Activated CD4-positive, alpha-beta memory T cell treated with anti-CD3 and anti-CD28 coated beads for 36 hours (primary cell): ENCODE measurements around the gene TSHZ2. TPM values are rescaled to one million over a fixed set of nuclear protein-coding genes. Genes with fewer than 3 reads are reported as not detected.
"Not testable (repeated sequence)": the region's sequence is repeated elsewhere in the genome, so short reads cannot be mapped to it uniquely, and the experiment has no call there.

Source experiments
- CTCF ChIA-PET: fragments of 350-600 bp; sonication (Branson Sonifier 250); formaldehyde crosslinking; loops from one replicate; lab custom pipeline; 2021; ENCODE audit warnings: antibody characterized with exemption, inconsistent platforms; lab: Charles Lee
- POLR2A ChIA-PET: fragments of 350-600 bp; sonication (Branson Sonifier 250); formaldehyde crosslinking; loops from one replicate; lab custom pipeline; 2021; ENCODE audit warnings: antibody characterized with exemption; lab: Charles Lee
- DNase-seq: peaks from one replicate; pipeline ENCODE4 v3.0.0-alpha.2; 2020
- H3K27ac Mint-ChIP-seq: one replicate; pipeline ENCODE4 v1.8.0; 2021; ENCODE audit warnings: mixed read lengths
- H3K27me3 Mint-ChIP-seq: one replicate; pipeline ENCODE4 v1.8.0; 2021; ENCODE audit warnings: mixed read lengths
- H3K36me3 Mint-ChIP-seq: one replicate; pipeline ENCODE4 v1.8.0; 2021; ENCODE audit warnings: mixed read lengths
- H3K4me1 Mint-ChIP-seq: one replicate; pipeline ENCODE4 v1.8.0; 2021; ENCODE audit warnings: low read depth, mixed read lengths
- H3K4me3 Mint-ChIP-seq: one replicate; pipeline ENCODE4 v1.8.0; 2021; ENCODE audit warnings: mild to moderate bottlenecking, mixed read lengths
- H3K9me3 Mint-ChIP-seq: one replicate; pipeline ENCODE4 v1.8.0; 2021; ENCODE audit warnings: mixed read lengths
- intact Hi-C: fragments of 100-400 bp; cut with micrococcal nuclease; formaldehyde crosslinking; loops from one replicate; pipeline ENCODE4 v1.15.1; 2023
- total RNA-seq, 2 experiments: library from RNA; stranded (reverse); gene quantifications; one replicate each; pipeline ENCODE4 v1.2.3, GENCODE V29; 2021

TSHZ2 gene
- total RNA-seq, 2 experiments from 2014 or later = 28.9 to 36.0 TPM

DNA sequence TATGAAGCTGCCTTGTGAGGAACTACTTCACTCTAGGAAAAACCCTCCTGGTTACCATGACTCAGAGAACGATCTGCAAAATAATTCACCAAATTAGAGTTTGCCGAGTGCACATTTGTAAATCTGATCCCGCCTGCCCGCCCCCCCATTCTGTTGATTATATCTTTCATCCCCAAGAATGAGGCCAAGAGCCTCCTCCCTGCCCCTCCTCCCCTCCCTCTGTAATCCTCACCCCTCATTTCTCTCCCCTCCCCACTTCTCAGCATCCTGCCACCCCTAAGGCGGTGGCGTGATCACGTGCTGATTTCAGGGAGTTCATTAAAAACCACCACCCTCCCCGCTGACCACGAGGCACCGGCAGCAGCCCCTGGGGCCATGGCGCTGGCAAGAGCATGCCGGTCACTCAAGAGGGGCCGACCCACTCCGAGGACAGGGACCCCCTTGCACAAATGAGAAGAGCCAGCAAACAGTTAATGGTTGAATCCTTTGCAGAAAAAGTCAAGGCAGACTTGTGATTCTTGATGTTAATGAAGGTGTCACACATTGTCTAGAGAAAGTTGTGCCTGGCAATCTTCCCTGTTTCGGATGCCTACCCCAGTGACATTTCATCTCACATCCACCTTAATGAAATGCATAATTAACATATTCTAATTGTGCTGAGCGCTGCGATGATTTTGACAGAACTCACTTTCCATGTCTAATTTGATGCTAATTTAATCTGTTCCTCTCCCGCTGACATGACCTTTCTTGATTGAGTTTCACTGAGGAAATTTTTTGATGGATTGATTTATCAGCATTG, 373.6 kb downstream of the TSHZ2 start:
- Mint-ChIP-seq H3K4me1 (no peaks in the 10 kb centered on the region), H3K9me3 (no peaks in the 10 kb centered on the region), H3K27ac (no peak overlapping the region), H3K4me3 (no peak overlapping the region), H3K36me3 (peaks cover 11% of the 10 kb centered on the region), H3K27me3 (no peaks in the 10 kb centered on the region)
- intact Hi-C loops = no loop called here
- POLR2A ChIA-PET = no interaction called here
- no peak for DNase-seq
- CTCF ChIA-PET = no interaction called here

DNA sequence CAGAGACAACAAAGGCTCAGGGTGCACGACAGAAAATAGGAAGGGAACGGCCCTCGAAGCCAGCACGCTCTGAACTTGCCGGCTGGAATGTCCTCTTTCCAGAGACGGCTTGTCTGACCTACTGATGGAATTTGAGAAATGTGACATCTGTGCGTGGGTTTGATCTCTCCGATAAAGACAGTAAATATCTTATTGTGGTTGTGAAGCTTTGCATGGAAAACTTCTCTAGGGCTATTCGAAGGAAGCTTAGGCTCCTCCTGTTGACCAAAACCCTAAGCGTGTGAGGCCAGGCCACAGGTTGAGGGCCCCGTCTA, 374.1 kb downstream of the TSHZ2 start:
- H3K27ac Mint-ChIP-seq = no peak overlapping the region
- H3K36me3 Mint-ChIP-seq = peaks cover 11% of the 10 kb centered on the region
- no peaks in the 10 kb centered on the region for H3K9me3 Mint-ChIP-seq
- intact Hi-C loops = no loop called here
- CTCF ChIA-PET = no interaction called here
- POLR2A ChIA-PET = no interaction called here
- H3K4me3 Mint-ChIP-seq = no peak overlapping the region
- no peak for DNase-seq
- H3K4me1 Mint-ChIP-seq = no peaks in the 10 kb centered on the region
- H3K27me3 Mint-ChIP-seq = no peaks in the 10 kb centered on the region

DNA sequence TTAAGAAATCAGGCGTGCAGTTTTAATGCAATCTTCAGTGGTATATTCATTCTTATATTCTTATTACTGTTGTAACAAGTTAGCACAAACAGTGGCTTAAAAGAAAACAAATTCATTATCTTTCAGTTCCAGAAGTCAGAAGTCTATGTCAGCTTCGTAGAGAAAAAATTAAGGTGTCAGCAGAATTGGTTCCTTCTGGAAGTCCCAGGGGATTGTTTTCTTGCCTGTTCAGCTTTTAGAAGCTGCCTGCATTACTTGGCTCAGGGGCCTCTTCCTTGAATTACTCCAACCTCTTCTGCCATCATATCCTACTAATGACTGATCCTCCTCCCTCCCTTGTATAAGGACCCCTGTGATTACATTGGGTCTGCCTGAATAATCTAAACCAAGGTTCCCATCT, 377.6 kb downstream of the TSHZ2 start:
- no peak overlapping the region for H3K4me3 Mint-ChIP-seq
- ChIA-PET CTCF (no interaction called here), POLR2A (no interaction called here)
- H3K27me3 Mint-ChIP-seq = no peaks in the 10 kb centered on the region
- no peak overlapping the region for H3K27ac Mint-ChIP-seq
- H3K9me3 Mint-ChIP-seq = peaks cover 3% of the 10 kb centered on the region
- peaks cover 7% of the 10 kb centered on the region for H3K4me1 Mint-ChIP-seq
- DNase-seq = no peak
- peaks cover 20% of the 10 kb centered on the region for H3K36me3 Mint-ChIP-seq
- intact Hi-C loops = no loop called here

DNA sequence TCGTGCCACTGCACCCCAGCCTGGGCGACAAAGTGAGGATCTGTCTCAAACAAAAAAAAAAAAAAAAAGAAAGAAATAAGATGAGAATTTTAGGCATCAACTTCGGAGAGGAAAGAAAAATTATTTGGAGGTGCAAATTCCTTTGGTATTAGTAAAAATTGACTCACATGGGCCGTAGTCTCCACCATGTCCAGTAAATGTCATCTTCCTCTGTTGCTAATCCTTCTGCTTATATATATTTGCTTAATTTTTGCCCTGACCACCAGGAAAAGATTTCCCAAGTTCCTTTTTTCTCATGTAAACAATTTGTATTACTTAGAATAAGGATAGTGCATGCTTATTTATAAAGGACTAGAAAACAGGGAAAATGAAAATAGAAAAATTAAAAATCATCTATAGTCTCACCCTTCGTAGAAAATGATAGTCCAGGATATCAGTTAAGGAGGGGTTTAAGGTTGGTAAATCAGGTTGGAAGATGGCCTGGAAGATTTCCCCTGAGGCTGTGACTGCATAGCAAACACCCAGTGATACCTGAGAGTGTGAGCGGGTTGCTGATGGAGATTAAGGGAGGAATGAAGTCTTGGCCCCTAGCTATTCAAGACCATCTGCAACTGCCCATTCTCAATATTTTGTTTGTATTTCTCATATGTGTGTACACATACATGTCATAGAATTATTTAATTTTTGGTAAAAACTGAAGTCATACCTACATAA, 380.7 kb downstream of the TSHZ2 start:
- ChIA-PET POLR2A (no interaction called here), CTCF (no interaction called here)
- Mint-ChIP-seq H3K27me3 (no peaks in the 10 kb centered on the region), H3K4me3 (no peak overlapping the region), H3K4me1 (peaks cover 7% of the 10 kb centered on the region), H3K9me3 (peaks cover 18% of the 10 kb centered on the region), H3K36me3 (peaks cover 21% of the 10 kb centered on the region), H3K27ac (no peak overlapping the region)
- intact Hi-C loops = no loop called here
- DNase-seq = no peak

DNA sequence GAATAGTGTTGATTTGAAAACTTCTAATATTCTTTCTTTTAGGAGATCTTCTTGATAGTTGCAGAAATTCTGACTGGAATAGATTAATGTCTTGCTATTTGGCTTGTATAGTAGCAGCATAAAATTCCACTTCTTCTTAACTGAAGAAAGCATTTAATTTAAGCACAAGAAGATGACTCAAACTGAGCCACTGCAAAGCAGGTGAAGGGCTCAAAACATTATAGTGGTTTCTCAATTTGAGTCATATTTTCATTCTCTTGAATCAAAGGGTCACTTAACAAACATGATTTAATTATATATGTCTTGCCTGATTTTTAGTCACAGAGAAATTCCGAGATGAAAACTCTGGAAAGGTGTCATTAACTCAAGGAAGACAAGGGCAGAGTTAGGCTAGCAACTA, 382.2 kb downstream of the TSHZ2 start:
- no peak overlapping the region for H3K27ac Mint-ChIP-seq
- POLR2A ChIA-PET = no interaction called here
- CTCF ChIA-PET = no interaction called here
- no peak for DNase-seq
- peaks cover 18% of the 10 kb centered on the region for H3K9me3 Mint-ChIP-seq
- peaks cover 16% of the 10 kb centered on the region for H3K36me3 Mint-ChIP-seq
- no peaks in the 10 kb centered on the region for H3K27me3 Mint-ChIP-seq
- no peak overlapping the region for H3K4me3 Mint-ChIP-seq
- intact Hi-C loops = no loop called here
- H3K4me1 Mint-ChIP-seq = peaks cover 7% of the 10 kb centered on the region

DNA sequence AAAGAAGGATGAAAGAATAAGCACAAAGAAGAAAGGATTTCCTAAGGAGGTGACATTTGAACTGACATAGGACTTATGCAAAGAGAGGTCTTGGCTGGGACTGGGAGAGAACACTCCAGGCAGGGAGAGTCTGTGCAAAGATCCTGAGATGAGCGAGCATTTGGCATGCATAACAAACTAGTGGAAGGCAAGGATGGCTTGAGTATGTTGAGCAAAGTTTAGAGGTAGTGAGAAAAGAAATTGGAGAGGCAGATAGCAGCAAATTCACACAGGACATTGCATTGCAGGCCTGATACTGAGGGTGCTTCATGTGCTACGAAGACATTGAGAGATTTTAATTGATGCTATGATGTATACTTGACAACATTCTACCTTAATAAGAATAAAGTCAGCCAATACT, 383.6 kb downstream of the TSHZ2 start:
- Mint-ChIP-seq H3K27ac (no peak overlapping the region), H3K4me1 (peaks cover 7% of the 10 kb centered on the region), H3K4me3 (no peak overlapping the region), H3K27me3 (no peaks in the 10 kb centered on the region), H3K9me3 (peaks cover 18% of the 10 kb centered on the region), H3K36me3 (peaks cover 16% of the 10 kb centered on the region)
- POLR2A ChIA-PET = no interaction called here
- no peak for DNase-seq
- intact Hi-C loops = no loop called here
- CTCF ChIA-PET = no interaction called here

DNA sequence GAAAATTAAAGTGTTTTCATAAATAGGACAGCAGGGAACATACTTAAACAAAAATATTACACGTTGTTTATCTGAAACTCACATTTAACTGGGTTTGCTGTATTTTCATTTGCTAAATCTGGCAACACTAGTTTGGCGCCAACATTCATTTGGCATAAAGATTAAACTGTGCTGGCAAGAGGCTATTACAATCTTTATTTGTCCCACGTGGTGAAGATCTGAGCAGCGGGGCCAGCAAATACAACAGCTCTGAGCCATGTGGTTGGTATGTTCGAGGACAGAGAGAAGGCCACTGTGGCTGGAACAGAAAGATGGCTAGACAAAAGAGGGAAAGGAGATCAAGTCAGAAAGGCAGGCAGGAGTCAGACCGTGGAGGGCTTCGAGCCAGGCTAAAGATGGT, 387.3 kb downstream of the TSHZ2 start:
- Mint-ChIP-seq H3K9me3 (peaks cover 16% of the 10 kb centered on the region), H3K27me3 (no peaks in the 10 kb centered on the region), H3K27ac (no peak overlapping the region), H3K4me1 (peaks cover under 1% of the 10 kb centered on the region), H3K4me3 (no peak overlapping the region), H3K36me3 (peaks cover 6% of the 10 kb centered on the region)
- intact Hi-C loops = no loop called here
- ChIA-PET POLR2A (no interaction called here), CTCF (no interaction called here)
- DNase-seq = no peak

DNA sequence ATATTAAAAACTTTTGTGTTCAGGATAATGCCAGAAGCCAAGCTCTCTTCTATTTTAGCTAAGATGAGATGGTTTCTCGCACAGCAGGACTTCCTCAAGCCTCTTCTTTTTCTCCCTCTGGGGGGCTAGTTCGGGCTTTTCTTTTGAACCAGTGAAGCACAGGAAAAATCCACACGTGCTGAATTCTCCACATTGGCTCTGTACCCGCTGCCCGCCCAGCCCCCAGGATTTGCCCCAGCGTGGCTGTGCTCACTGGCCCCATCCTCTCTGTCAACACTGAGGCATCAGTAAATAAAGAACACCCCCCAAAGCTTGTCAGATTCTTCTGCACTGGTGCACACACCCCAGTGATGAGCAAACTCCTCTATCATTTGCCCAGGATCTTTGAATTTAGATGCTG, 388.7 kb downstream of the TSHZ2 start:
- intact Hi-C loops = no loop called here
- ChIA-PET CTCF (interaction anchor here (0.6 kb wide), 1 partner anchor 203 kb away, joined by 5 read pairs; no protein-coding TSS in a partner anchor), POLR2A (no interaction called here)
- Mint-ChIP-seq H3K36me3 (peaks cover under 1% of the 10 kb centered on the region), H3K27me3 (no peaks in the 10 kb centered on the region), H3K9me3 (peaks cover 7% of the 10 kb centered on the region), H3K4me1 (no peaks in the 10 kb centered on the region), H3K27ac (no peak overlapping the region), H3K4me3 (no peak overlapping the region)
- no peak for DNase-seq

DNA sequence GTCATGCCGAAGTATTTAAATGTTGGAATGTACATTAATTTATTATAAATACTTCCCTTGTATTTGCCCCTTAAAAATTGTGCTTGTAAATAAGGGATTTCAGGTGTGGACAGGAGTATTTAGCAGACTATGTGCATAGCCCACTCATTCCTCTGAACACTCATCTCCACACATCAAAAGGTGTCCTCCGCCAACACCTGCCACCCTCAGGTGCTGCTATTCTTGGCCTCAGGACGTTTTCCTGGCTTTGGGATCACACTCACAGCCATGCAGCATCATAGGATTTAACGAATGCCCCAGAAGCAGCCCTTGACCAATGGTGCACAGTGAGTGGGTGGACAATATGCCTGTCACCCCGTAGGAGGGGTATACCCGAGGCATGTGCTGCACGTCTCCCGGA, 390.6 kb downstream of the TSHZ2 start:
- no peak for DNase-seq
- no peaks in the 10 kb centered on the region for H3K27me3 Mint-ChIP-seq
- no peak overlapping the region for H3K27ac Mint-ChIP-seq
- ChIA-PET CTCF (no interaction called here), POLR2A (no interaction called here)
- no peaks in the 10 kb centered on the region for H3K36me3 Mint-ChIP-seq
- intact Hi-C loops = no loop called here
- H3K4me3 Mint-ChIP-seq = no peak overlapping the region
- no peaks in the 10 kb centered on the region for H3K9me3 Mint-ChIP-seq
- no peaks in the 10 kb centered on the region for H3K4me1 Mint-ChIP-seq

DNA sequence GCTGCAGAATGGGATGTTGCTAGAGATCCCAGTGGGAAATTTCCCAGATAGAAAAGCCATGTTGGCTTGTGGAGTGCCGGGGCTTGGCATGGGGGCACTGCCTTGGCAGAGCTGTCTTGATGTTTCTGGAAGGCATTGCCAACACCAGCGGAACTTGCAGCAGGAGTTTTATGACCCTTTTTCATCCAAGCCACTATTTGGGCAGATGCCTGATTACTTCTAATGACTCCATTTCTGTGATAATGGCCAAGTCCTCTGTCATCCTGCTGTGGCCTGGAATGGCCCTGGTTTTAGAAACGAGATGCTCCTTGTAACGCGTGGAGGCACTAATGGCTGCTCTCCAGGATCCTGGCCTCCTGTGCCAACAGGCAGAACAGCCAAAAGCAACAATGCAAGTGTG, 392.5 kb downstream of the TSHZ2 start:
- H3K36me3 Mint-ChIP-seq = no peaks in the 10 kb centered on the region
- H3K4me3 Mint-ChIP-seq = no peak overlapping the region
- no peak overlapping the region for H3K27ac Mint-ChIP-seq
- no peak for DNase-seq
- ChIA-PET CTCF (no interaction called here), POLR2A (no interaction called here)
- no peaks in the 10 kb centered on the region for H3K9me3 Mint-ChIP-seq
- H3K27me3 Mint-ChIP-seq = no peaks in the 10 kb centered on the region
- no peaks in the 10 kb centered on the region for H3K4me1 Mint-ChIP-seq
- intact Hi-C loops = no loop called here

DNA sequence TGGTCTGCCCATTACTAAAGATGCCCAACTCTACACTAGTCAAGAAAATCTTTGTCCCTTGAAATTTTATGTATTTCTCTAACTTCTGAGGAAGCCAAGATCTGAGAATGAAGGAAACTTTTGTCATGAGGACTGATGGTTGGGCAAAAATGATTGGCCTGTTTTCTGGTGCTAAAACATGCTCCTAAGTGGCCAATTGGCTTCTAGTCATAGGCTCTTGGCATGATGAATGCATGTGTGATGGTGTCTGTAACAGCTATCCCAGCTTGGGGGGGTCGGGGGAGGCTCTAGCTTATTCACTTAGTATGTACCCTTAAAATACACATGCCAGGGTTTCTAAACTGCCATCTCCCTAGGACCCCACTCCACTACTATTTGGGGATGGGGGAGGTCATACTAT, 392.9 kb downstream of the TSHZ2 start:
- Mint-ChIP-seq H3K36me3 (no peaks in the 10 kb centered on the region), H3K4me1 (no peaks in the 10 kb centered on the region), H3K27ac (no peak overlapping the region), H3K9me3 (no peaks in the 10 kb centered on the region), H3K4me3 (no peak overlapping the region), H3K27me3 (no peaks in the 10 kb centered on the region)
- CTCF ChIA-PET = no interaction called here
- DNase-seq = no peak
- POLR2A ChIA-PET = no interaction called here
- intact Hi-C loops = no loop called here

DNA sequence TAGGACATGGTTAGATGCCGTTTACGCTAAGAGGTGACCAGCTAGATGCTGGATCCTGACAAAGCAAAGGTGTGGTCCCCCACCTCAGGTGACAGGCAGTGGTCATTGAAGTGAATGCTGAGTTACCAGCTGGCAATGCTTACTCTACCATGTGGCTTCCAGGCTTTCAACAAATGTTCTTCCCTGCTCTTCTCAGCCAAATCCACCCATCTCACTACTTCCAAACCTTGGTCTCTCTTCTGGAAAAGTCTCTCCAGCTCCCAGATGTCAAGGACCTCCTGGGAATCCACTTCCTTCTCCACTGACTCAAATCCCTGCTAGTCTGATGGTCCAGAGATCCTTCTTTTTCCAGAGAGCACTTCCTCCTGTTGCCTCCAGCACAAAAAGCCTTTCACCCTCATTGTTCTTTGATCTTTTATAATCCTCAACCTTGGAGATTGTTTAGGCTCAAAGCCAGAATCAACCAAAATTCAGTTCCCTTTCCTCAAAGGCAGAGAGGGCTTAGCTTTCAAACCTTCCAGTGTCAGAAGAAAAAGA, 393.4 kb downstream of the TSHZ2 start:
- Mint-ChIP-seq H3K27ac (no peak overlapping the region), H3K27me3 (no peaks in the 10 kb centered on the region), H3K9me3 (no peaks in the 10 kb centered on the region), H3K4me1 (no peaks in the 10 kb centered on the region), H3K36me3 (no peaks in the 10 kb centered on the region), H3K4me3 (no peak overlapping the region)
- no peak for DNase-seq
- ChIA-PET CTCF (no interaction called here), POLR2A (no interaction called here)
- intact Hi-C loops = no loop called here

DNA sequence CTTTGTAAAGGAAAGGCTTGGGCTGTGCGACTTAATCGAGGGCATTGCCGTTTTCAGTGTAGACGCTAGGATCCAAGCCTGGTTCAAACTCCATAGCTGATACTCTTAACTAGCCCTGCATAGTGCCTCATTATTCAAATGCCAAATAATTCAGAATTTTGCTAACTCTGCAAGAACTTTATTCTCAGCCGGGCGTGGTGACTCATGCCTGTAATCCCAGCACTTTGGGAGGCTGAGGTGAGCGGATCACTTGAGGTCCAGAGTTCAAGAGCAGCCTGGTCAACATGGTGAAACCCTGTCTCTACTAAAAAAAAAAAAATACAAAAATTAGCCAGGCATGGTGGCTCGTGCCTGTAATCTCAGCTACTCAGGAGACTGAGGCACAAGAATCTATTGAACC, 394.8 kb downstream of the TSHZ2 start:
- H3K27ac Mint-ChIP-seq, intact Hi-C loops, CTCF ChIA-PET, POLR2A ChIA-PET, H3K27me3 Mint-ChIP-seq, H3K9me3 Mint-ChIP-seq, DNase-seq, H3K36me3 Mint-ChIP-seq, H3K4me3 Mint-ChIP-seq, H3K4me1 Mint-ChIP-seq: not testable (repeated sequence)
